ENCODE results near the gene CMTM6.

Gene CMTM6

DNA sequence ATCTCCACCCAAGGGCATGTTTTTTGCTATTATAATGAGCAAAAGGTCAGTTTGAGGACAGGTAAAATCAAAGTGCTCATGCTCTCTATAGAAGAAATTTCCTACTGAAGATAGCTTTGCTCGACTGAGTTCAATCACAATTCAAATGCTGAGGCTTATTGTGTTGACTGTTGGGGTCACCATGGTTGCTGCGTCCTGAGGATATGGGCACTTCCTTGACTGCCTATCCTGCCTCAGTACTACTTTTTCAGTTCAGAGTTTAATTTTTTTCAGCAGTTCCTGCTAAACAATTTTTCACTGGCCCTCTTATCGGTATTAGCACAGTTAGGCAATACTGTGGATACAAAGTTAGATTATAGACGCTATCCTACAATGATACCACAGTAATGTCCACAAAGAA, 3.8 kb upstream of the CMTM6 start:
- Histone ChIP-seq H3K18ac (ENCODE audit: low read length) (no peak overlapping the region), H3K27me3 (ENCODE audit: insufficient read depth, low read length, poor library complexity) (no peaks in the 10 kb centered on the region), H3K79me2 (ENCODE audit: control insufficient read depth, insufficient read depth, low read length) (peaks cover 3% of the 10 kb centered on the region), H2BK5ac (ENCODE audit: low read length) (no peak overlapping the region), H3K4me2 (ENCODE audit: low read length) (no peak overlapping the region), H3K36me3 (ENCODE audit: control insufficient read depth, insufficient read depth, low read length) (no peaks in the 10 kb centered on the region), H3K4me1 (ENCODE audit: control insufficient read depth, low read depth, low read length) (no peaks in the 10 kb centered on the region), H3K23ac (ENCODE audit: low read length) (no peak overlapping the region), H2BK15ac (replicated peaks; ENCODE audit: low read depth) (no peak overlapping the region), H4K5ac (ENCODE audit: low read length) (no peak overlapping the region), H3K27ac (ENCODE audit: low read depth, low read length) (no peak overlapping the region), H3K4me3 (ENCODE audit: low read length) (no peak overlapping the region), H3K4ac (ENCODE audit: low read depth, low read length) (no peak overlapping the region), H3K56ac (ENCODE audit: low read length) (no peak overlapping the region), H3K9ac (ENCODE audit: low read length) (no peak overlapping the region), H2AK5ac (ENCODE audit: low read length) (no peak overlapping the region), H3K79me1 (ENCODE audit: low read length) (no peaks in the 10 kb centered on the region), H4K8ac (ENCODE audit: low read depth, low read length) (no peak overlapping the region), H2BK120ac (ENCODE audit: low read depth, low read length) (no peak overlapping the region)
- WGBS (ENCODE audit: extremely low coverage, insufficient coverage, low lambda C conversion rate), result no CpG with 5 or more reads among the region's 4 CpGs
- no peak for DNase-seq

DNA sequence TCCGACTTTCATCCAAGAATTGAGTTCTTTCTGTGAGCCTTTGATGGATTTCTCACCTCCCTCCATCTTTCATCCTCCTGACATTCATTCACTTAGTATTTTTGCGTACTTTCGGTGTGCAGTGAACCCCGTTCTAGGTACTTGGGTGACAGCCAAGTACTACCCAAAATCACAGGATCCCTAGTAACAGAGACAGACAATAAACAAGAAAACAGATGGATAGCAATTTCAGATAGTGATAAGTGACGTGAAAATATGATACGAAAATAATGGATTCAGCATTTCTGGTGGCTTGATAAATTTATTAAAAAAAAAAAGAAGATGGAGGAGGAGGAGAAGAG, 264 bp upstream of the CMTM6 start:
- H3K27ac ChIP-seq (ENCODE audit: low read depth, low read length), result no peak overlapping the region
- H3K79me1 ChIP-seq (ENCODE audit: low read length), result no peaks in the 10 kb centered on the region
- H3K23ac ChIP-seq (ENCODE audit: low read length), result no peak overlapping the region
- no peaks in the 10 kb centered on the region for H3K36me3 ChIP-seq (ENCODE audit: control insufficient read depth, insufficient read depth, low read length)
- no peak overlapping the region for H2AK5ac ChIP-seq (ENCODE audit: low read length)
- no peak overlapping the region for H3K4ac ChIP-seq (ENCODE audit: low read depth, low read length)
- no peaks in the 10 kb centered on the region for H3K27me3 ChIP-seq (ENCODE audit: insufficient read depth, low read length, poor library complexity)
- H3K4me3 ChIP-seq (ENCODE audit: low read length), result no peak overlapping the region
- WGBS (ENCODE audit: extremely low coverage, insufficient coverage, low lambda C conversion rate), result 100% methylated on average over 1 of the region's 6 CpGs
- no peak for DNase-seq
- H2BK120ac ChIP-seq (ENCODE audit: low read depth, low read length), result no peak overlapping the region
- no peak overlapping the region for H2BK15ac ChIP-seq (replicated peaks; ENCODE audit: low read depth)
- H3K9ac ChIP-seq (ENCODE audit: low read length), result peak overlapping the region; percentile 47
- peaks cover 10% of the 10 kb centered on the region for H3K79me2 ChIP-seq (ENCODE audit: control insufficient read depth, insufficient read depth, low read length)
- H3K4me2 ChIP-seq (ENCODE audit: low read length), result no peak overlapping the region
- H4K8ac ChIP-seq (ENCODE audit: low read depth, low read length), result no peak overlapping the region
- peak overlapping the region; percentile 35 for H4K5ac ChIP-seq (ENCODE audit: low read length)
- H3K56ac ChIP-seq (ENCODE audit: low read length), result peak overlapping the region; percentile 85
- no peak overlapping the region for H2BK5ac ChIP-seq (ENCODE audit: low read length)
- peaks cover 2% of the 10 kb centered on the region for H3K4me1 ChIP-seq (ENCODE audit: control insufficient read depth, low read depth, low read length)
- no peak overlapping the region for H3K18ac ChIP-seq (ENCODE audit: low read length)

DNA sequence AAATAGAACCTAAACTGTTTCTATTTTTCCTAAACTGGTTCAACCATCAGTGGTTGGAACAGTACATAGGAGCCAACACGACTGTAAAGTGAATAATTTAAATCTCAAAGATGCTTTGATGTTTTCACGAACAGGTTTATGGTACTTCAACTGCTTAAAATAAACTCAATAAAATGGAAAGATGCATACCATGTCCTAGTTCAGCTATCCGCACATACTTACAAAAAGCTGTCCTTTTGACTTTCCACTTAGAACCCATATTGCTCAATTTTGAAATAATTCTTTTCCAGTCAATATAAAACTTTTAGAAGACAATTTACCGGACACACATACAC, 902 bp downstream of the CMTM6 start:
- Histone ChIP-seq H3K79me2 (ENCODE audit: control insufficient read depth, insufficient read depth, low read length) (peaks cover 11% of the 10 kb centered on the region), H4K8ac (ENCODE audit: low read depth, low read length) (no peak overlapping the region), H3K27me3 (ENCODE audit: insufficient read depth, low read length, poor library complexity) (no peaks in the 10 kb centered on the region), H3K4ac (ENCODE audit: low read depth, low read length) (no peak overlapping the region), H3K4me2 (ENCODE audit: low read length) (peak overlapping the region; percentile 33), H3K56ac (ENCODE audit: low read length) (peak overlapping the region; percentile 90), H3K79me1 (ENCODE audit: low read length) (peaks cover under 1% of the 10 kb centered on the region), H2AK5ac (ENCODE audit: low read length) (no peak overlapping the region), H2BK15ac (replicated peaks; ENCODE audit: low read depth) (no peak overlapping the region), H3K4me1 (ENCODE audit: control insufficient read depth, low read depth, low read length) (peaks cover 2% of the 10 kb centered on the region), H3K36me3 (ENCODE audit: control insufficient read depth, insufficient read depth, low read length) (no peaks in the 10 kb centered on the region), H3K18ac (ENCODE audit: low read length) (peak overlapping the region; percentile 52), H2BK5ac (ENCODE audit: low read length) (no peak overlapping the region), H3K27ac (ENCODE audit: low read depth, low read length) (peak overlapping the region; percentile 96), H3K9ac (ENCODE audit: low read length) (peak overlapping the region; percentile 82), H2BK120ac (ENCODE audit: low read depth, low read length) (no peak overlapping the region), H3K23ac (ENCODE audit: low read length) (no peak overlapping the region), H3K4me3 (ENCODE audit: low read length) (peak overlapping the region; percentile 95), H4K5ac (ENCODE audit: low read length) (no peak overlapping the region)
- DNase-seq, result no peak
- no CpG with 5 or more reads among the region's 4 CpGs for WGBS (ENCODE audit: extremely low coverage, insufficient coverage, low lambda C conversion rate)

DNA sequence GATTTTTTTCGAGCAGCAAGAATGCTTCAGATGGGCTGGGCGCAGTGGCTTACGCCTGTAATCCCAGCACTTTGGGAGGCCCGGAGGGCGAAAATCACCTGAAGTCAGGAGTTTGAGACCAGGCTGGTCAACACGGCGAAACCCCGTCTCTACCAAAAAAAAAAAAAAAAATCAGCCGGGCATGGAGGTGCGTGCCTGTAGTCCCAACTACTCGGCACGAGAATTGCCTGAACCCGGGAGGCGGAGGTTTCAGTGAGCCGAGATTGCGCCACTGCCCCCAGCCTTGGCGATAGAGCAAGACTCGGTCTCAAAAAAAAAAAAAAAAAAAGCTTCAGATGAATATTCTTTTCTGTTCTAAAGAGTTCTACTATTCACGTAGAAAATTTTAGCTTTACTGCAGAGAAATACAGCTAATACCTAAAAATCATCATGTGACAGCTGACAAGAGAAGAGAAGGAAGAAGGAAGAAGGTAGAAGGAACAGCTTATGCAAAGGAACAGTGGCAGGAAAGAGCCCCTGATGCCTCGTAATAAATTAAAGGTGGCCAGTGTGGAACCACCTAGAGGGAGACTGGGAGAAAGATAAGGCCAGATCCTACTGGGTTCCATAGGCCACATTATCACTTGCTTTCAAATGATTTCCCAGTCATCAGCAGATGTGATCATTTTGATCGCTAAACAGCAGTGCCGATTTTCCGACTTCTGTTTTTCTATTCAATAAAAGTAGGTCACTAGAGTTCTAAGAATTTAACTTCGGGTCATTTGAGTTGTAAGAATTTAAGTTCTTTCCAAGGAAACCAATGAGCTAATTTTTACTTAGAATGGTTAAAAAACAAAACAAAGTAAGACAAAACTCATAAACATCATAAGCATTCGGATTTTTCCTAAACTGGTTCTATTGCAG, 1.5 kb downstream of the CMTM6 start:
- H3K4me3 ChIP-seq (ENCODE audit: low read length), result no peak overlapping the region
- H3K27ac ChIP-seq (ENCODE audit: low read depth, low read length), result no peak overlapping the region
- H3K79me1 ChIP-seq (ENCODE audit: low read length), result peaks cover 1% of the 10 kb centered on the region
- peak; percentile 36 for DNase-seq
- no peak overlapping the region for H3K18ac ChIP-seq (ENCODE audit: low read length)
- no peak overlapping the region for H3K23ac ChIP-seq (ENCODE audit: low read length)
- peaks cover 12% of the 10 kb centered on the region for H3K79me2 ChIP-seq (ENCODE audit: control insufficient read depth, insufficient read depth, low read length)
- H3K4me1 ChIP-seq (ENCODE audit: control insufficient read depth, low read depth, low read length), result peaks cover 2% of the 10 kb centered on the region
- no peak overlapping the region for H2BK15ac ChIP-seq (replicated peaks; ENCODE audit: low read depth)
- no peak overlapping the region for H2BK5ac ChIP-seq (ENCODE audit: low read length)
- no peak overlapping the region for H4K8ac ChIP-seq (ENCODE audit: low read depth, low read length)
- no peak overlapping the region for H4K5ac ChIP-seq (ENCODE audit: low read length)
- H3K4ac ChIP-seq (ENCODE audit: low read depth, low read length), result no peak overlapping the region
- H2AK5ac ChIP-seq (ENCODE audit: low read length), result no peak overlapping the region
- no peak overlapping the region for H3K56ac ChIP-seq (ENCODE audit: low read length)
- peak overlapping the region; percentile 33 for H3K4me2 ChIP-seq (ENCODE audit: low read length)
- no peaks in the 10 kb centered on the region for H3K27me3 ChIP-seq (ENCODE audit: insufficient read depth, low read length, poor library complexity)
- no peak overlapping the region for H2BK120ac ChIP-seq (ENCODE audit: low read depth, low read length)
- no peaks in the 10 kb centered on the region for H3K36me3 ChIP-seq (ENCODE audit: control insufficient read depth, insufficient read depth, low read length)
- H3K9ac ChIP-seq (ENCODE audit: low read length), result no peak overlapping the region
- no CpG with 5 or more reads among the region's 25 CpGs for WGBS (ENCODE audit: extremely low coverage, insufficient coverage, low lambda C conversion rate)

DNA sequence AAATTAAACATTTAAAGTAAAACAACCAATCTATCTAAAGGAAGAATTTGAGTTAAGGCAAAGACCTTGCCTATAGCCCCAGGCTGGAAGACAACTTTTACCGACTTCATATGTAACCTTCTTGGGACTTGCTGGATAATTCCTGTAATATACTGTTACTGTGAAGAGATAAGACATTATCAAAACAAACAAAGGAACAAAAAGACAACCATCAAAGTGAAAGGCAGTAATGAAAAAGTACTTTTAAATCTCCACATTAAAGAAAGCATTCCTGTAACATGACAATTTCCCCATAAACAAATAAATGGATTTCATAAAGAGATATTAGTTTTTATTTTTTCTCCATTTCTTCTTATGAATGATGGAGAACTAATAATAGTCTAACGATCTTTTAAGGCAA, 2.4 kb downstream of the CMTM6 start:
- Histone ChIP-seq H3K4ac (ENCODE audit: low read depth, low read length) (no peak overlapping the region), H3K79me2 (ENCODE audit: control insufficient read depth, insufficient read depth, low read length) (peaks cover 15% of the 10 kb centered on the region), H2AK5ac (ENCODE audit: low read length) (no peak overlapping the region), H3K27me3 (ENCODE audit: insufficient read depth, low read length, poor library complexity) (no peaks in the 10 kb centered on the region), H3K18ac (ENCODE audit: low read length) (no peak overlapping the region), H2BK120ac (ENCODE audit: low read depth, low read length) (no peak overlapping the region), H3K36me3 (ENCODE audit: control insufficient read depth, insufficient read depth, low read length) (no peaks in the 10 kb centered on the region), H3K4me3 (ENCODE audit: low read length) (no peak overlapping the region), H3K23ac (ENCODE audit: low read length) (no peak overlapping the region), H3K27ac (ENCODE audit: low read depth, low read length) (no peak overlapping the region), H4K8ac (ENCODE audit: low read depth, low read length) (no peak overlapping the region), H3K4me2 (ENCODE audit: low read length) (no peak overlapping the region), H3K56ac (ENCODE audit: low read length) (no peak overlapping the region), H3K79me1 (ENCODE audit: low read length) (peaks cover 4% of the 10 kb centered on the region), H3K9ac (ENCODE audit: low read length) (no peak overlapping the region), H2BK5ac (ENCODE audit: low read length) (no peak overlapping the region), H2BK15ac (replicated peaks; ENCODE audit: low read depth) (no peak overlapping the region), H3K4me1 (ENCODE audit: control insufficient read depth, low read depth, low read length) (peaks cover 2% of the 10 kb centered on the region), H4K5ac (ENCODE audit: low read length) (no peak overlapping the region)
- WGBS (ENCODE audit: extremely low coverage, insufficient coverage, low lambda C conversion rate), result no CpG with 5 or more reads among the region's 2 CpGs
- no peak for DNase-seq

DNA sequence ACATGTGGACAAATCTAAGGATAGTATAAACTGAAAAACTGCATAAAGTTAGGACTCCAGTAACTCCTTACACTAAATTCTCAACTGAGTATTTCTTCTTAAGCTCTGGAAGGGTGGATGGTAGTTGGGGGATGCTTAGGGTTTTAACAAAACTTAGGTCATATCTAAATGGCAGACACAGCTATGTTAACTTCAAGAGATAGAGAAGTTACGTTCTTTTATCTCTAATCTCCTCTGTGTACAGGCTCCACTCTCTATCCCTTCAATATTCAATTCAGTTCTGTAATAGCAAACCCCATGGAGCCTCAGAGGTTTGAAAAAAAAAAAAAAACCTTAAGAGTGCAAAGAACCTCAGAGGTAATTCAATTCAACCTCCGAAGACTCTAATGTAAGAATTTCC, 3.1 kb downstream of the CMTM6 start:
- H3K23ac ChIP-seq (ENCODE audit: low read length), result no peak overlapping the region
- no peak overlapping the region for H2BK120ac ChIP-seq (ENCODE audit: low read depth, low read length)
- WGBS (ENCODE audit: extremely low coverage, insufficient coverage, low lambda C conversion rate), result no CpG with 5 or more reads among the region's 2 CpGs
- no peak overlapping the region for H2BK15ac ChIP-seq (replicated peaks; ENCODE audit: low read depth)
- H3K27me3 ChIP-seq (ENCODE audit: insufficient read depth, low read length, poor library complexity), result no peaks in the 10 kb centered on the region
- peaks cover 15% of the 10 kb centered on the region for H3K79me2 ChIP-seq (ENCODE audit: control insufficient read depth, insufficient read depth, low read length)
- peaks cover 4% of the 10 kb centered on the region for H3K79me1 ChIP-seq (ENCODE audit: low read length)
- no peak overlapping the region for H4K5ac ChIP-seq (ENCODE audit: low read length)
- no peak overlapping the region for H3K4me2 ChIP-seq (ENCODE audit: low read length)
- no peaks in the 10 kb centered on the region for H3K36me3 ChIP-seq (ENCODE audit: control insufficient read depth, insufficient read depth, low read length)
- no peak overlapping the region for H3K4me3 ChIP-seq (ENCODE audit: low read length)
- no peak overlapping the region for H3K9ac ChIP-seq (ENCODE audit: low read length)
- no peak for DNase-seq
- no peak overlapping the region for H3K18ac ChIP-seq (ENCODE audit: low read length)
- no peak overlapping the region for H2BK5ac ChIP-seq (ENCODE audit: low read length)
- H3K27ac ChIP-seq (ENCODE audit: low read depth, low read length), result no peak overlapping the region
- H3K4me1 ChIP-seq (ENCODE audit: control insufficient read depth, low read depth, low read length), result peaks cover 2% of the 10 kb centered on the region
- H3K56ac ChIP-seq (ENCODE audit: low read length), result no peak overlapping the region
- no peak overlapping the region for H3K4ac ChIP-seq (ENCODE audit: low read depth, low read length)
- no peak overlapping the region for H4K8ac ChIP-seq (ENCODE audit: low read depth, low read length)
- H2AK5ac ChIP-seq (ENCODE audit: low read length), result no peak overlapping the region
